SU-DHL-6 (cell line): ENCODE measurements around the gene DPYSL5.

ENCODE experiments used
- CTCF ChIP-seq: fragments of 200-600 bp; sonication (generic); IDR thresholded peaks from one replicate; pipeline ENCODE4 v1.5.1; 2017; ENCODE audit warnings: antibody characterized with exemption, mild to moderate bottlenecking, low read length, moderate library complexity; ENCODE audit not compliant: insufficient read depth, poor library complexity, severe bottlenecking
- EZH2phosphoT487 ChIP-seq: fragments of 200-600 bp; sonication (generic), shearing (Covaris generic); conservative IDR thresholded peaks from 2 replicates; pipeline ENCODE4 v1.6.1; 2018; ENCODE audit warnings: mild to moderate bottlenecking, antibody characterized with exemption, low read length, moderate library complexity, mixed read lengths

GRCh38 chr2:26854283-26854827 is 6.4 kb downstream of the DPYSL5 start:
- TF ChIP-seq CTCF, result no peak
- TF ChIP-seq EZH2phosphoT487, result no peak
